IMR-90 (cell line): Measurements from ENCODE around the gene BLVRB. TPM values are rescaled to one million over a fixed set of nuclear protein-coding genes. Genes with fewer than 3 reads are reported as not detected.

Experiments used
- ATAC-seq: fragments of 200-7000 bp; cut with Tn5 transposase; 2 replicates; pipeline ENCODE4 v1.9.1; 2020; ENCODE audit warnings: low read depth, mild to moderate bottlenecking, moderate library complexity
- BruUV-seq: library from RNA; stranded (reverse); fragments of 400-500 nt; replicated peaks from 2 replicates; lab custom pipeline; 2021; lab: Mats Ljungman, UMichigan
- CTCF ChIA-PET: fragments of 300-600 bp; formaldehyde crosslinking; extraction: SDS; loops from one replicate; lab custom pipeline; 2021; ENCODE audit warnings: antibody characterized with exemption; lab: Yijun Ruan, JAX
- POLR2A ChIA-PET: fragments of 300-600 bp; sonication (Branson Sonifier 250); formaldehyde crosslinking; loops from one replicate; lab custom pipeline; 2022; ENCODE audit warnings: antibody characterized with exemption; ENCODE audit not compliant: unreplicated experiment; lab: Charles Lee
- DNase-seq: peaks from one replicate; pipeline ENCODE4 v3.0.0; 2013
- H2AFZ ChIP-seq: replicated peaks from 2 replicates; pipeline ENCODE3; 2013; ENCODE audit warnings: low read length, mild to moderate bottlenecking; ENCODE audit not compliant: poor library complexity
- H2AK5ac ChIP-seq: 2 replicates; pipeline ENCODE4 v1.6.1; 2013; ENCODE audit warnings: low read depth, low read length, inconsistent platforms
- H2AK9ac ChIP-seq: replicated peaks from 2 replicates; pipeline ENCODE3; 2013; ENCODE audit warnings: mild to moderate bottlenecking, low read depth, low read length, moderate library complexity; ENCODE audit not compliant: poor library complexity
- H2BK120ac ChIP-seq: 2 replicates; pipeline ENCODE4 v1.6.1; 2013; ENCODE audit warnings: low read depth, low read length, inconsistent platforms
- H2BK15ac ChIP-seq: 3 replicates; pipeline ENCODE4 v1.6.1; 2013; ENCODE audit warnings: low read depth, low read length, inconsistent platforms
- H2BK20ac ChIP-seq: 2 replicates; pipeline ENCODE4 v1.6.1; 2013; ENCODE audit warnings: low read depth, mild to moderate bottlenecking, inconsistent platforms, low read length, moderate library complexity
- H2BK5ac ChIP-seq: 2 replicates; pipeline ENCODE4 v1.6.1; 2013; ENCODE audit warnings: mild to moderate bottlenecking, low read depth, low read length, inconsistent platforms; ENCODE audit not compliant: poor library complexity, severe bottlenecking
- H3K14ac ChIP-seq: replicated peaks from 2 replicates; pipeline ENCODE4 v1.6.1; 2013; ENCODE audit warnings: low read depth, low read length, inconsistent platforms
- H3K18ac ChIP-seq: 2 replicates; pipeline ENCODE4 v1.6.1; 2013; ENCODE audit warnings: low read depth, low read length, control low read depth
- H3K23ac ChIP-seq: 2 replicates; pipeline ENCODE4 v1.6.1; 2013; ENCODE audit warnings: low read depth, low read length, inconsistent platforms
- H3K27ac ChIP-seq: 2 replicates; pipeline ENCODE4 v1.5.1; 2013; ENCODE audit warnings: mild to moderate bottlenecking, control low read depth, low read length; ENCODE audit not compliant: insufficient read depth
- H3K27me3 ChIP-seq: 2 replicates; pipeline ENCODE4 v1.6.1; 2013; ENCODE audit warnings: low read length; ENCODE audit not compliant: control insufficient read depth, insufficient read depth
- H3K36me3 ChIP-seq: 2 replicates; pipeline ENCODE4 v1.6.1; 2013; ENCODE audit warnings: low read length, mixed read lengths; ENCODE audit not compliant: control insufficient read depth, insufficient read depth
- H3K4ac ChIP-seq: 2 replicates; pipeline ENCODE4 v1.6.1; 2013; ENCODE audit warnings: low read depth, low read length, inconsistent platforms
- H3K4me1 ChIP-seq: 2 replicates; pipeline ENCODE4 v1.6.1; 2013; ENCODE audit warnings: low read length, mixed read lengths; ENCODE audit not compliant: control insufficient read depth, insufficient read depth
- H3K4me2 ChIP-seq: 2 replicates; pipeline ENCODE4 v1.6.1; 2013; ENCODE audit warnings: low read depth, mild to moderate bottlenecking, control low read depth, low read length, moderate library complexity
- H3K4me3 ChIP-seq: 2 replicates; pipeline ENCODE4 v1.5.1; 2013; ENCODE audit warnings: low read depth, mild to moderate bottlenecking, control low read depth, low read length, moderate library complexity; ENCODE audit not compliant: insufficient read depth
- H3K56ac ChIP-seq: 2 replicates; pipeline ENCODE4 v1.6.1; 2013; ENCODE audit warnings: low read length, inconsistent platforms; ENCODE audit not compliant: insufficient read depth; ENCODE audit errors: extremely low read depth
- H3K79me1 ChIP-seq, 2 experiments: 2 replicates each; pipeline ENCODE4 v1.6.1; 2013; ENCODE audit warnings: low read length in 2 of 2, inconsistent platforms in 1 of 2, low read depth in 1 of 2
- H3K9ac ChIP-seq: 2 replicates; pipeline ENCODE4 v1.6.1; 2013; ENCODE audit warnings: low read depth, low read length, control low read depth
- H3K9me1 ChIP-seq: 2 replicates; pipeline ENCODE4 v1.6.1; 2013; ENCODE audit warnings: low read length, inconsistent platforms; ENCODE audit not compliant: insufficient read depth
- H3K9me3 ChIP-seq: 2 replicates; pipeline ENCODE4 v1.6.1; 2013; ENCODE audit warnings: low read length; ENCODE audit not compliant: control insufficient read depth, insufficient read depth
- H4K20me1 ChIP-seq: 2 replicates; pipeline ENCODE4 v1.6.1; 2013; ENCODE audit warnings: low read length, inconsistent platforms; ENCODE audit not compliant: insufficient read depth
- H4K5ac ChIP-seq: 2 replicates; pipeline ENCODE4 v1.6.1; 2013; ENCODE audit warnings: mild to moderate bottlenecking, low read depth, low read length, control low read depth
- H4K8ac ChIP-seq, 2 experiments: 2 replicates each; pipeline ENCODE4 v1.6.1; 2013; ENCODE audit warnings: low read depth in 2 of 2, low read length in 2 of 2, control low read depth in 1 of 2, inconsistent platforms in 1 of 2
- H4K91ac ChIP-seq: 2 replicates; pipeline ENCODE4 v1.6.1; 2013; ENCODE audit warnings: low read depth, low read length, inconsistent platforms; ENCODE audit not compliant: insufficient read depth
- BHLHE40 ChIP-seq: fragments of 150-350 bp; IDR thresholded peaks from 2 replicates; pipeline ENCODE4 v1.6.1; 2016; ENCODE audit warnings: mild to moderate bottlenecking, low read depth, low read length
- CEBPB ChIP-seq: IDR thresholded peaks from 2 replicates; pipeline ENCODE4 v1.6.1; 2012; ENCODE audit warnings: low read depth, low read length, improper control_type of control experiment
- CHD1 ChIP-seq: IDR thresholded peaks from 2 replicates; pipeline ENCODE4 v1.6.1; 2012; ENCODE audit warnings: low read depth, low read length, improper control_type of control experiment
- CTCF ChIP-seq: conservative IDR thresholded peaks from 2 replicates; pipeline ENCODE4 v1.5.1; 2012; ENCODE audit warnings: mild to moderate bottlenecking, low read depth, low read length, improper control_type of control experiment
- ELK1 ChIP-seq: fragments of 150-350 bp; IDR thresholded peaks from 2 replicates; pipeline ENCODE4 v1.6.1; 2016; ENCODE audit warnings: low read depth, mild to moderate bottlenecking, low read length, moderate library complexity, borderline replicate concordance
- FOS ChIP-seq: fragments of 150-350 bp; IDR thresholded peaks from 2 replicates; pipeline ENCODE4 v1.6.1; 2016; ENCODE audit warnings: low read depth, low read length
- MAFK ChIP-seq: IDR thresholded peaks from 2 replicates; pipeline ENCODE4 v1.6.1; 2012; ENCODE audit warnings: low read depth, low read length, improper control_type of control experiment
- MAZ ChIP-seq: IDR thresholded peaks from 2 replicates; pipeline ENCODE4 v1.6.1; 2012; ENCODE audit warnings: low read depth, mild to moderate bottlenecking, low read length, improper control_type of control experiment, moderate library complexity, borderline replicate concordance
- MXI1 ChIP-seq: IDR thresholded peaks from 2 replicates; pipeline ENCODE4 v1.6.1; 2012; ENCODE audit warnings: low read depth, mild to moderate bottlenecking, low read length, moderate library complexity, borderline replicate concordance
- NFE2L2 ChIP-seq: fragments of 150-350 bp; IDR thresholded peaks from 2 replicates; pipeline ENCODE4 v1.6.1; 2016; ENCODE audit warnings: low read depth, mild to moderate bottlenecking, low read length
- POLR2A ChIP-seq: IDR thresholded peaks from 2 replicates; pipeline ENCODE4 v1.6.1; 2012; ENCODE audit warnings: mild to moderate bottlenecking, low read depth, low read length
- RAD21 ChIP-seq: IDR thresholded peaks from 2 replicates; pipeline ENCODE4 v1.6.1; 2012; ENCODE audit warnings: low read length, improper control_type of control experiment
- RCOR1 ChIP-seq: IDR thresholded peaks from 2 replicates; pipeline ENCODE4 v1.6.1; 2012; ENCODE audit warnings: mild to moderate bottlenecking, low read length, improper control_type of control experiment; ENCODE audit not compliant: insufficient replicate concordance
- RFX5 ChIP-seq: IDR thresholded peaks from 2 replicates; pipeline ENCODE4 v1.8.0; 2012; ENCODE audit warnings: low read depth, mild to moderate bottlenecking, low read length, moderate library complexity
- SMC3 ChIP-seq: fragments of 150-350 bp; IDR thresholded peaks from 2 replicates; pipeline ENCODE4 v1.6.1; 2016; ENCODE audit warnings: low read depth, mild to moderate bottlenecking, antibody characterized with exemption, low read length, moderate library complexity
- USF2 ChIP-seq: fragments of 150-350 bp; IDR thresholded peaks from 2 replicates; pipeline ENCODE4 v1.6.1; 2017; ENCODE audit warnings: mild to moderate bottlenecking, antibody characterized with exemption, low read length, low read depth
- WGBS, 2 experiments: methylation state at CpG; one replicate each; pipeline versions ENCODE4 v1.1.5 to v1.1.7; 2013; ENCODE audit warnings: missing lambda C conversion rate in 2 of 2; ENCODE audit not compliant: insufficient read length in 1 of 2; ENCODE audit errors: extremely low coverage in 2 of 2; 5-methylcytosine and 5-hydroxymethylcytosine counted together
- dilution Hi-C: fragments of 300-500 bp; cut with HindIII; formaldehyde crosslinking; loops from one replicate; pipeline ENCODE4 v1.14.3; 2018; ENCODE audit warnings: low sequenced_read_pairs; ENCODE audit not compliant: unreplicated experiment
- in situ Hi-C: fragments of 300-500 bp; cut with MboI; formaldehyde crosslinking; loops from 3 replicates; pipeline ENCODE4 v1.14.3; 2019; ENCODE audit warnings: low sequenced_read_pairs, inconsistent platforms, mixed read lengths
- intact Hi-C: fragments of 100-400 bp; cut with micrococcal nuclease; formaldehyde crosslinking; loops from 2 replicates; pipeline ENCODE4 v1.10.0; 2022
- polyA plus RNA-seq, 3 experiments: library from polyadenylated mRNA; depleted of rRNA; stranded (reverse); fragments of >200 nt; gene quantifications; 2 replicates each; pipeline ENCODE4 v1.2.3, GENCODE V29; 2012; ENCODE audit warnings: low replicate concordance in 1 of 3
- total RNA-seq: library from RNA; depleted of rRNA; stranded (reverse); fragments of >200 nt; gene quantifications from 2 replicates; pipeline ENCODE4 v1.2.3, GENCODE V29; 2012

The BLVRB gene
- total and polyA plus RNA-seq, 2 of the 4 experiments (the other 2 are of a cell fraction): 65.2 to 102 TPM

- TF ChIP-seq FOS: no peak
- no peak for TF ChIP-seq MAFK
- TF ChIP-seq RAD21: no peak
- TF ChIP-seq BHLHE40: no peak
- no peak for TF ChIP-seq USF2
- no peak for TF ChIP-seq CTCF
- no peak for TF ChIP-seq NFE2L2
- no peak for TF ChIP-seq ELK1
- TF ChIP-seq MXI1: no peak
- TF ChIP-seq CEBPB: no peak
- TF ChIP-seq RCOR1: no peak
- no peak for TF ChIP-seq SMC3
- TF ChIP-seq POLR2A: no peak
- no peak for TF ChIP-seq RFX5
- TF ChIP-seq CHD1: no peak
- no peak for TF ChIP-seq MAZ
- H3K9ac ChIP-seq: no peak overlapping the region
- dilution Hi-C loops (no loop called here), in situ Hi-C loops (no loop called here), intact Hi-C loops (no loop called here)
- H4K91ac ChIP-seq: no peak overlapping the region
- no peaks in the 10 kb centered on the region for H3K27me3 ChIP-seq
- ChIA-PET CTCF (interaction anchor here (0.6 to 1.0 kb wide), 2 partner anchors 18 to 306 kb away, joined by 3 read pairs; no protein-coding TSS in a partner anchor), POLR2A (no interaction called here)
- no peak overlapping the region for H4K5ac ChIP-seq
- no peak overlapping the region for H2BK120ac ChIP-seq
- H3K4ac ChIP-seq: no peak overlapping the region
- no peak overlapping the region for H3K14ac ChIP-seq
- peaks cover 12% of the 10 kb centered on the region for H3K36me3 ChIP-seq
- H2BK5ac ChIP-seq: no peak overlapping the region
- no peak overlapping the region for H2AFZ ChIP-seq
- no peak overlapping the region for H3K18ac ChIP-seq
- no peak overlapping the region for H2AK9ac ChIP-seq
- no peak overlapping the region for H2BK20ac ChIP-seq
- no peak for ATAC-seq
- H3K4me2 ChIP-seq: no peak overlapping the region
- no peak overlapping the region for H3K56ac ChIP-seq
- no peaks in the 10 kb centered on the region; the same call in 1 of the 2 replicates for H3K4me1 ChIP-seq
- no peak overlapping the region for H3K23ac ChIP-seq
- no peak overlapping the region for H3K4me3 ChIP-seq
- peaks cover 18% of the 10 kb centered on the region for H4K20me1 ChIP-seq
- H3K9me3 ChIP-seq: no peaks in the 10 kb centered on the region
- H2AK5ac ChIP-seq: no peak overlapping the region
- H3K27ac ChIP-seq: no peak overlapping the region
- H3K79me1 ChIP-seq: peaks cover 6 to 21% of the 10 kb centered on the region in 2 experiments; a peak in 3 of 4 replicates
- DNase-seq: no peak
- H4K8ac ChIP-seq: no peak overlapping the region
- no peaks in the 10 kb centered on the region; the same call in 1 of the 2 replicates for H3K9me1 ChIP-seq
- 88% methylated on average over 8 of the region's 8 CpGs; no CpG with 5 or more reads in 1 of the 2 experiments for WGBS, 2 experiments
- H2BK15ac ChIP-seq: no peak overlapping the region
- BruUV-seq: no TSS peak
Observed at GRCh38 chr19:40446263-40446784, 19.2 kb downstream of the BLVRB start.
